Amniotic stem cell (primary cell): ENCODE measurements around the gene PSTPIP2.
"Not testable (repeated sequence)": the region's sequence is repeated elsewhere in the genome, so short reads cannot be mapped to it uniquely, and the experiment has no call there.

ENCODE experiments used
- DNase-seq: peaks from one replicate; lab custom pipeline; 2025; lab: John Stamatoyannopoulos, UW

The PSTPIP2 gene

DNA sequence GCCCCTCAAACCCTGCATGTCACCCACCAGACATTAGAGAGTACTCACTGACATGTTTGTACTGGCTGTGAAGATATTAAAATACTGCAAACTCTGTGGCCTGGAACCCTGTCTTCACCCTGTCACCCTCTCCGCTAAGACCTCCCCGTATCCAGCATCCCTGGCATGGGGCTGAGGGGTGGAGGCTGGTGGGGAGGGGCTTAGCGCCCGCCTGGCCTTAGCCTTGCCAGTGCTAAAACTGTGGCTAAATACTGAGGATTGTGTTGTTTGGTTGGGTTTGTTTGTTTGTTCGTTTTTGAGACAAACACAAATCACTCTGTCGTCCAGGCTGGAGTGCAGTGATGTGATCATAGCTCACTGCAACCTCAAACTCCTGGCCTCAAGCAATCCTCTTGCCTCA, 1.8 kb downstream of the PSTPIP2 start:
- DNase-seq: no peak

DNA sequence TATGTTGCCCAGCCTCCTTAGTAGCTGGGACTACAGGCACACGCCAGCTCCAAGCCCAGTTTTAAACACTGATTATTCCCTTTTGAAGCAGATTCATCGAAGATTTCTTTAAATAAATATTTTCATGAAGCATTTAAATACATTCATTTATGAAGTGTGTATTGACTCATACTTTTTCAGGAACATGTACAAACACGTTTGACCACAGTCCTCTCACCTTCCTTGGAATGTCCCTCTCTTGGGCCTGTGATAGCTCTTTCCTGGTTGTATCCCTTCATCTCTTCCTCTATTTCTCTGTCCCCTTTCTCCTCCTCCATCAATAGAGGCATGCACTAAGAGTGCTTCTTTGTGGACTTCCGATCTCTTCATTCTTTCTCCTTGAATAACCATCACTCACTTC, 2.5 kb downstream of the PSTPIP2 start:
- DNase-seq: no peak

DNA sequence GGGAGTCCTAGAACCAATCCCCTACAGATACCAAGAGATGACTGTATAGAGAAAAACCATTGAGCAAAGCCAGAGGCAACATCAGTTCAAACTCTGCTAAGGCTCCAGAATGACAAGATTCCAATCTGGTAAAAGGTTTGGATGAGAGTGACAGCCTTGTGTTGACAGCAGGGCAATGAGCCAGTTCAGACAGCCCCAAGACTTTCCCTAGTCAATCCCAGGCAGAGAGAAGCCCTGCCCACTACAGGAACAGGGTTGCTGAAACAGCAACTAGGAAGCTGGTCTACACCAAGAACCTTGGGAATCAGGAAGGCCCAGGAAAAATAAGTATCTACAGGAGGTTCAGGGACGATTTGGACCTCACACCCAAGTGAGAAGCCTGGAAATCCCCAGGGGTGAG, 3.3 kb downstream of the PSTPIP2 start:
- no peak for DNase-seq

DNA sequence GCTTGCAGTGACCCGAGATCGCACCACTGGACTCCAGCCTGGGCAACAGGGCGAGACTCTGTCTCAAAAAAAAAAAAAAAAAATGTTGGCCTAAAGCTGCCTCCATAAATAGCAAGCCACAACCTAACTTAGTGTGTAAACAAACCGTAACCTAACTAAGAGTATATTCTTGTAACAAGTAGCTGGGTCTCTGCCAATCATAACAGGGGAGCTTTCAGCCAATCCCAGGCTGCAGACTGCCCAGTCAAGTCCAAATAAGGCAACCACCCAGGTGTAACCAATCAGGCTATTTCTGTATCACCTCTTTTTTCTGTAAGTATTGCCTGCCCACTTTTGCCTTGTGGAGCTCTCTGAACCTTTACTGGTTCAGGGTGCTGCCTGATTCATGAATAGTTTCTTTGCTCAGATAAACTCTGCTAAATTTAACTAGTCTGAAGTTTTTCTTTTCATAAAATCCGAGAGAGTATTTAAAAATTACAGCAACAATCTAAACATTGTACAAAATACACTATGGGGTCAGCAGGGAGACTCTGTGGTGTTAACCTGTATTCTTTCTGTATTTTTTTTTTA, 4.5 kb downstream of the PSTPIP2 start:
- no peak for DNase-seq

DNA sequence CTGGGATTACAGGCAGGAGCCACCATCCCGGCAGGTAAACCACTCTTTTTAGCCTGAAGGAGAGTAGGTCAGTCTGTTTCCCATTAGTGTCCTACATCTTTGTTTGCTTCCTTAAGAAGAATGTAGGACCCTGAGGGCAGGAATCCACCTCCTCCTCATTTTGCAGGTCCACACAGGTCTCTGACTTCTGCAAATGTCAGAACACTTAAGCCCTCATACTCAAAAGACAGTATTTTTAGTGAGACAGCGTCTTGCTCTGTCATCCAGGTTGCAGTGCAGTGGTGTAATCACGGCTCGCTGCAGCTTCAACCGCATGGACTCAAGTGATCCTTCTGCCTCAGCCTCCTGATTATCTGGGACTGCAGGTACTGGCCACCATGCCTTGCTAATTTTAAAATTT, 9.3 kb downstream of the PSTPIP2 start:
- DNase-seq: no peak

DNA sequence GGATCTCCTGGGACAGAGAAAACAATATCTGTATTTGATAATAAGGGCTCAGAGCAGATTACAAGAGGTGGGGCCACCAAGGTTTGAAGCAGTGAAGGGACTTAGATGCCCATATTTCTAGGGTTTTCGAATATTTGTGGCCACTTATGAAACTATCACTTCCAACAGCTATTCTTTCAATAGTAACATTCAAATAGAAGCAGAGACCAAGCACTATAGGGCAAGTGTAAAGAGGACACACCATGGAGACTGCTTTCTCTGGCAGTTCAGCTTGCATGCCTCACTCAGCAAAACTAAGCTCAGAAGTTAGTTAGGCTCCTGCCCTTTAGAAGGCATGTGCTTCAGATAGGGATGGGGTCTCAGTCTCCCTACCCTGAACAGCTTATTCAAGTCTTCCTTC, 10.3 kb downstream of the PSTPIP2 start:
- DNase-seq: no peak

DNA sequence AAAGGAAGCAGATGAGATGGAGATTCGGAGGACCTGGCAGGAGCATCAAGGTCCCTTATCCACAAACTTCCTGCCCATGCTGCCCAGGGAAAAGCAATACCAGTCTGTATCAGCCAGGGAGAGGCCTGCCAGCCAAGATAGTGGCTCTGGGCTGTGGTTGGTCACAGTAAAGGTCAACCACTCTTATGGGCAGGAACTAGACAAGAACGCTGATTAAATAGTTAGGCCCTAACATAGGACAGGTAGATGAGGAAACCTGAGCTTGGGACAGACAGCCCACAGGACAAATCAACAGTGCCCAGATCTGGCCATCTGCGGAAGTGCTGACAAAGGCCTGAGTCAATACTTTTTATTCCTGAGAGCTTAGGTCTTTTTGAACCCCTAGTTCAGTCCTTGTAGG, 10.7 kb downstream of the PSTPIP2 start:
- DNase-seq: no peak

DNA sequence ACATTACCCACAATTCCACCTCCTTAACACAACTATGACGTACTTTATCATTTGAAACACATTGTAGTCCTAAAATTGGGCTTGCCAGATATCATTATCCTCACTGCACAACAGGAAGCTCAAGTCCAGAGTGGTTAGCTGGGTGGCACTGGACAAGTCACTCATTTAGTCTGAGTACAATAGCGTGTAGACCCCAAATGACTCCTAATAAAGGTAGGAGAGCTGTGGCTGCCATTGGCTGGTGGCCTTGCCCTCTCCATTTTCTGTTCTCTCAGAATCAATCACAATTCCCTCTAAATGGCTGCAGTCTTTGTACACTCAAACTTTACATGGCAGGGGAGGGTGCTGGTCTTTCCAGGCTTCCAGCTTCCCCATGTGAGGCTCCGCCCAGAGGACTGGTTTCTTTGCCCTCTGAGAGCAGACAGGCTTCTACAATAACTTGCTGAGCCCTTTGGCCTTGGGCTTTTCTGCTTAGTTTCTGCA, 11.7 kb downstream of the PSTPIP2 start:
- no peak for DNase-seq

DNA sequence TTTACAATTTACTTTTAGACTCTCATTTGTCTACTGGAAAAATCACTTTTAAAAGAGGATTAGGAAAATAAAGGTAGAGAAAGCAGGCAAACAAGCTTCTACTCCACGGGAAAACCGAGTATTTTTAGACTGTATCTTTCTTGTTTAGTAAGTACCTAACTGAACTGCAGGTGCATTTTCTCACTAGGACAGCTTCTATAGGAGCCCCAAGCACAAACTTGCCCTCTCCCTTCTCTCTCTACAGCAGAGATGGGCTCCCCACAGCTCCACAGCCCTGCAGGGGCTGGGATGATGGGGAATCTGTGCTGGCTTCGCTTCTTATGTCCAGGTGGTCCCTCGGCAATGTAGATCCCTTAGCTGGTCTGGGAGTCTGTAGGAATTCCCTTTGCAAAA, 16.2 kb downstream of the PSTPIP2 start:
- no peak for DNase-seq

DNA sequence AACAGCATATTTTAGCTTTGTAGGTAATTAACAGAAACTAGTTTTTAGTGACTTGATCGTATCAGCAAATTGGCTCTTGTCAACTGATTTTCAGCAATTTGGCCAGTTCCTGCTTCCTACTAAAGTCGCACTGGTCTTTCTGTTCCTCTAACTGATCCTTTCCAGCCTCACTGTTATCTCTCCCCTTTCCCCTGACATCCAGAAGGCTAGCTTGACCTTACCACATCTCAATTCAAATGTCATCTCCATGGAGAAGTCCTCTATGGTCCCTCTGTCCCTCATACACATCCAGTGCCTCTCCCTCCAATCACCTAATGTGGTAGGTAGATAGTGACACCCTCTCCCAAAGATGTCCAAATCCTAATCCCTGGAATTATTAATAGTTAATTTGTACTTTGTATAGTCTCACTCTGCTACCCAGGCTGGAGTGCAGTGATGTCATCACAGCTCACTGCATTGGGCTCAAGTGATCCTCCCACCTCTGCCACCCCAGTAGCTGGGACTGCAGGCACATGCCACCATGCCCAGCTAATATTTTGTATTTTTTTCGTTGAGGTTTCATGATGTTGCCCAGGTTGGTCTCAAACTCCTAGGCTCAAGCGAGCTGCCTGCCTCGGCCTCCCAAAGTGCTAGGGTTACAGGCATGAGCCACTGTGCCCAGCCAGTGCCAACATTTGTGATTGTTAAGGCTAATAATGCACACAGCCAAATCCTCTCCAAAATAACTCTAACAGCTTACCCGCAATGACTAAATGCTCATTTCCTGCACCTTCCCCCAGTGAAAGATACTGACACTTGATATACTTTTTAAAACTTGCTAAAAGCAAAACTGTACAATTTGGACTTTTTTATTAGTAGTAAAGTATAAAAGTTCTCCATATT, 16.9 kb downstream of the PSTPIP2 start:
- DNase-seq: no peak

DNA sequence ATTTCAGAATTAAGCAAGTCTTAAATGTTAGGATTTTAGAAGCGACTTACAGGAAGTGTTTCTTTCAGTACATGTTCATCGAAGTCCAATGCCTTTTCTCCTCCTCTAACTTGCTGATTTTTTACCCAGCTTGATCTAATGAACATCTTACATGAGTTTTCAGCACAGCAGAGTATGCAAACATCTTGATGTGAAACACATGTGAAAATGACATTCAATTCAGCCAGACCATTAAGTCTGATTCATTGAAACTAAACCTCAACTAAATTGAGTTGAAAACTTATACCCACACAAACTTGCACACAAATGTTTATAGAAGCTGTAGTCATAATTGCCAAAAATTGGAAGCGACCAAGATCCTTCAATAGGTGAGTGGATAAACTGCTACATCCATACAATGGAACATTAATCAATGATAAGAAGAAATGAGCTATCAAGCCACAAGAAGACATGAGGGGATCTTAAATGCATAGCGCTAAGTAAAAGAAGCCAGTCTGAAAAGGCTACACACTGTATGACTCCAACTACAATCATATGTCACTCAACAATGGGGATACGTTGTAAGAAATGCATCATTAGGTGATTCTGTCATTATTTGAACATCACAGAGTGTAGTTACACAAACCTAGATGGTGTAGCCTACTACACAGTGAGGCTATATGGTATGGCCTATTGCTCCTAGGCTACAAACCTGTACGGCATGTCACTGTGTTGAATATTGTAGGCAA, 18.5 kb downstream of the PSTPIP2 start:
- DNase-seq: no peak

DNA sequence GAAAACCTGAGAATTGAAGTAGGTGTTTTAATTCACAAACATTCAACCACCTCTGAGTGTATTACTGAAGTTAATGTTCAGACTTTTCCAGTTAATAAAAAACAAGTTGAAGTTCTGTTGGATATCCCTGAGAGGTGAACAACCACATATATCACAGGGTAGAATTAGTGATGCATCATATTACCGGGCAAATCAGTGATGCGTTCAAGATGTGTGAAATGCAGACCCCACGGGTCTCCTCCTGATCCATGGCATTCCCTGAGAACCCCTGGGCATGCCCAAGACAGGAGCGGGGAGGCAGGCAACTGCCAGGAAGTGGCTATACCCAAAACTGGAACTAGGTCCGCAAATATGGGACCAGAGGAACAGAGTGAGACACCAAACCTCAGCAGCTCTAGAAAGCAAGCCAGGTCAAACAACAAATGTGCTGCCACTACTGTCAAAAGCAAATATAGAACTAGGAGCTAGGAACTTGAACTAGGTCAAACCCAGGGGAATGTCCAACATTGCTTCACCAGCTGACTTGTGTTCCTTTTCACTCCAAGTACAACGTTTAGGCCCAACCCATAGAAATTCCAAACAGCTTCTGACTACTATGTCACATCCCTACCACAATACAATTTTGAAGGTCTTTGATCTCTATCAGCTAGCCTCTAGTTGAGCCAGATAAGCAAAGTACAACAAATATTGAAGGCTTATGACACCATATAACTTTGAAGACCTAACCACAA, 20.2 kb downstream of the PSTPIP2 start:
- no peak for DNase-seq

DNA sequence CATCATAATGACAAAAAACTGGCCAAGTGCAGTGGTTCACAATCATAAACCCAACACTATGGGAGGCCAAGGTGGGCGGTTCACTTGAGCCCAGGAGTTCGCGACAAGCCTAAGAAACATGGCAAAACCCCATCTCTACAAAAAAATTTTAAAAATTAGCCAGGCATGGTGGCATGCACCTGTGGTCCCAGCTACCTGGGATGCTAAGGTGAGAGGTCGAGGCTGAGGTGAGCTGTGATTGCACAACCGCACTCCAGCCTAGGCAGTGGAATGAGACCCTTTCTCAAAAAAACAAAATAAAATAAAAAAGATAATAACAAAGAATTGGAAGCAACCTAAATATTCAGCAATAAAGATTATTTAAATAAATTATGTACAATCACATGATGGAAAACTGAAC, 21.8 kb downstream of the PSTPIP2 start:
- DNase-seq: no peak

DNA sequence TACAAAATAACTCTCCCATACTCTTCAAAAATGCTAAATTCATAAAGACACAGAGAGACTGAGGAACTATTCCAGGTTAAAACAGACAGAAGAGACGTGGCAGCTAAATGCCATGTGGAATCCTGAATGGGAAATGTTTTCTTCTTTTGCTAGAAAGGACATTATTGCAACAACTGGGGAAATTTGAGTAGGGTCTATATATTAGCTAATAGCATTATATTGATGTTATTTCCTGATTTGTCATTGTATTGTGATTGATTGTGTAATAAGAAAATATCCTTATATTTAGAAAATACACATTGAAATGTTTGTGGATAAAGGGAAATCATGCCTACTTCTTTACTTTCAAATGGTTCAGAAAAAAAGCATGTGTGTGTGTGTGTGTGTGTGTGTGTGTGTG, 23.4 kb downstream of the PSTPIP2 start:
- no peak for DNase-seq

DNA sequence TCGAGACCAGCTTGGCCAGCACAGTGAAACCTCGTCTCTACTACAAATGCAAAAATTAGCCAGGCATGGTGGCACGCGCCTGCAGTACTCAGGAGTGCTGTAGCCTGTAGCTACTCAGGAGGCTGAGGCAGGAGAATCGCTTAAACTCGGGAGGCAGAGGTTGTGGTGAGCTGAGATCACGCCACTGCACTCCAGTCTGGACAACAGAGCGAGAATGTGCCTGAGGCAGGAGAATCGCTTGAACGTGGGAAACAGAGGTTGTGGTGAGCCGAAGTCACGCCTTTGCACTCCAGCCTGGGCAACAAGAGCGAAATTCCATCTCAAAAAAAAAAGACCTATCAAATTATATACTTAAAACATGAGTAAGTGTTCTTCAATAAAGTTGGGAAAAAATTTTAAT, 24.7 kb downstream of the PSTPIP2 start:
- not testable (repeated sequence) for DNase-seq

DNA sequence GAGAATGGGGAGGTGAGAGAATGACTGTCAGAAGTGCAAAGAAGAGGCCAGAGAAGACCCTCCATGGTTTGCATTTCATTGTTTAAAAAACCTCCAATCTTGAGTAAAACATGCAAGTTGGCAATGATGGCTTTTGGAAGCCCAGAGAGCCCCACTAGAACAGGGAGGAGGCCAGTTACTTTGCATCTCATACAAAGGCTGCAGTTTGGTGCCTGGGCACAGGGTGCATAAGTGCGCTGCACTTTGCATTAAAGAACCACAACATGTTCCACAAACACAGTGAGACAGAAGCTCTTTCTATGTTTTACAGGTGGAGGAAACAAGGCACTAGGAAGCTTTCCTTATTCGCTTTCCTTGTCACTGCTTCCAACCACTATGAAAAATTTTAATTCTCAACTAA, 25.4 kb downstream of the PSTPIP2 start:
- DNase-seq: no peak

DNA sequence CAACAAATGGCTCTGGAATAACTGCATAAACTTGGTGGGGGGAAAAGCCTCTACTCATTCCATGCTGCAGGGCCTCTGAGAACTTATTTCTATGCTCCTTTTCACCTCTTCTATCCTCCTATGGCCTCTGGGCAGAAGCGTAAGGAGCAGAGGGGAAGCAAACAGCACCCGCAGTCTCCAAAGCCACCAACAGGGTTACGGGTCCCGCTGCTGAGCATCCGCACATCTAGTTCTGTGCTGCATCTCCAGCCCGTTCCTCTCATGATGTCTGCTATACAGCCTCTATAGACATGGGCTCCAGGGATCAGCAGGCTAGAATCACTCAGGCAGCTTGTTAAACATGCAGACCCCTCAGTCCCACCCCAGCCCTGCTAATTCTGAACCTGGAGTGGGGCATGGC, 25.9 kb downstream of the PSTPIP2 start:
- no peak for DNase-seq

DNA sequence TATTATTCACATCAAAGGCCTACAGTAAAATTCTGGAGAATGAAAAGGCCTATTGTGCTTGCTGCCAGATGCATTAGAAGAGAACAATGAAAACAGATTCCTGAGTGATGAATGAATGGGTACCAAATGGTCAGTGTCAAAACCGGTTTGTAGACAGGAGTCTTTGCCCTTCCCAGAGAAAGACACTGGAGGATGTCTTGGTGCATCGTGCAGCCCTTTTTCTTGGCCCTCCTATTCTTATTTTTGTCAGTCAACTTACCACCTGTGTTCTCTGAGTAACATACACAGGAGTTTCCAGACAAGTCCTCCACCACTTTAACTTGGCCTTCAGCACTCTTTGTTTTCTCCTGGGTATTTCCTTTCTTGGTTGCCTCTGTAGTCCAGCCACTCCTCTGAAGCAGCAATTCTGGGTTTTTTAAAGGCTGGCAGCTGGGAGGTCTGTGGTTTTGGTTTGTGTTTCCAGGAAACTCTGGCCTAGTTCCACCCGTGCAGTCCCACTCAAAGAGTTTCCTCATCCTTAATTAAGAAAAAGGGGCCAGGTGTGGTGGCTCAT, 29.4 kb downstream of the PSTPIP2 start:
- DNase-seq: no peak

DNA sequence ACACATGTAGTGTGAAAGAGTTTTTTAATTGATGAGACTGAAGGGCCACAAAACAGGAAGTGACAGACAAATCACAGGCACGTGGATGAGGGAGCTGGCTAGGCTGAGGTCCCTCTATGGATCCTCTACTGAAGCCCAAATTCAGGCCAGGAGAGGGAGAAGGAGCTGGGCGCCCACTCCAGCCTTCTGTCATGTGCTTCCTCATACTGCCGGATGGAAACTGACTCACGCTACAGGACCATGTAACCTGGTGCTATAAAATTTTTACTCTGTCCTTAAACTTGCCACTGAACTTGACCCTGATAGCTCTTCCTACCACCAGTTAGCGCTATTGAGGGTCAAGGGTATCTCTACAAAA, 31.3 kb downstream of the PSTPIP2 start:
- DNase-seq: no peak

DNA sequence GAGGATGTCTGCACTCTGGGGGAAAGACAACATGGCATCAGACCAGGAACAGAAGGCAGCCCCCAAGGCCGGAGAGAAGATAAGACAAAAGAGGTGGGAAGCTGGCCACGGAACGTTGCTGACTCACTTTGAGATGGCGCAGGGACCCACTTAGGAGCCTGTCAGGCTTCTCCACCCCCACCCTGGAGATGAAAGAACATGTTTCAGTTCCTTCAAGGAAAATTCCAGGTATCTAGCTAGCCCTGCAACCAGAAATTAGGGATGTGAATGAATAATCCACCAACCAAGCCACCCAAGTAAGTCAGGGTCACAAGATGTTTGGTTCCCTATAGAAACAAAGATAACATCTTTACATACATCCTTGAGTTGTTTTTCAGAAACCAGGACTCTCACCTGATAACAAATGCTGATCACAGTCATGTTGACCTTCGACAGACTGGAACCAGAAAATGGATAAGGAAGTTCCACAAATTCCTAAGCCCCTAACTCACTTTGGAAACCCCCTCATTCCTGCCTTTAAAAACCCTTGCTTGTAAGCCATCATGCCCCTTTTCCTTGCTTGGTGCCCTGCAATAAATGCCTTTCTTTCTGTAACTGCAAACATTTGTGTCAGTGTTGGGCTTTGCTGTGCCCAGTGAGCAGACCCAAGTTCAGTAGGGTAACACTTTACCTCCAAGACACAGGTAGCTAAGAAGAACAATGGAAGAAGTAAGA, 31.9 kb downstream of the PSTPIP2 start:
- DNase-seq: no peak

DNA sequence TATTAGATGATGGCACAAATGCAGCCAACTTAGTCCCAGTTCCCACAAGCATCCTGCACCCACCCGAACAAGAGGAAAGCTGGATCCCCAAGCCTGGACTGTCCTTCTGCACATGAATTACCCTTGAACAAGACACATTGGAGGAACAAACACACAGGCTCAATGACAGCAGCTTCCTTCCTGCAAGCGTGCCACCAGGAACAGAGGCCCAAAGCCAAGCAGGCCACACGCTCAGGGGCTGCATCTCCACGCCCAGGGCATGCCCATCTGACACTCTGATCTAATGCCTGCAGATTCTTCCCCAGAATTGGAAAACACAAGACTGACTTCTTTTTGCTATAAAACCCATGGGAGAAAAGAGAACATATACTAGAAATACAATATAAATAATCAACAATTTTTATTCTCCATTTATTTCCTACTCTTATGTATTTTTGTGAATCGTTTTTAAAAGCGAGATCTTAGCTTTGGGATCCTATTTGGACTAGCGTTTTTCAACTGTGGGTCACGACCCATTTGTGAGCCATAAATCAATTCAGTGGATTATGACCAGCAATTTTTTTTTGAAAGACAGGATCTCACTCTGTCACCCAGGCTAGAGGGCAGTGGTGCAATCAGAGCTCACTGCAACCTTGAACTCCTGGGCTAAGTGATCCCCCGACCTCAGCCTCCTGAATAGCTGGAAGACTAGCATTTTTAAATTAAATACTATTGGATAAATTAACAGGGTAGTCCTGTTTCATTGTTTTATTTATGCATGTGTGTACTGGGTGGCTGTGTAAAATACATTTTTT, 34.4 kb downstream of the PSTPIP2 start:
- DNase-seq: no peak
